HL-60 (cell line): ENCODE results near the gene TRIO.

Source experiments
- CTCF ChIP-seq: IDR thresholded peaks from one replicate; pipeline ENCODE4 v1.5.1; 2011; ENCODE audit warnings: low read length, control low read depth, inconsistent platforms; ENCODE audit not compliant: insufficient read depth
- GABPA ChIP-seq: IDR thresholded peaks from 2 replicates; pipeline ENCODE4 v1.6.1; 2012; ENCODE audit warnings: low read depth
- POLR2AphosphoS5 ChIP-seq: IDR thresholded peaks from 2 replicates; pipeline ENCODE4 v1.6.1; 2012; ENCODE audit warnings: low read depth
- REST ChIP-seq: IDR thresholded peaks from 2 replicates; pipeline ENCODE4 v1.6.1; 2012; ENCODE audit warnings: low read depth; ENCODE audit not compliant: insufficient replicate concordance
- SPI1 ChIP-seq: IDR thresholded peaks from 2 replicates; pipeline ENCODE4 v1.6.1; 2012; ENCODE audit warnings: low read depth, mild to moderate bottlenecking, borderline replicate concordance

- TF ChIP-seq GABPA (no peak), POLR2AphosphoS5 (no peak), CTCF (no peak), SPI1 (no peak), REST (no peak)
Measured at GRCh38 chr5:14189680-14190079, 46.5 kb downstream of the TRIO start.
